ENCODE results near the gene GUCY1A2.

The GUCY1A2 gene

GRCh38 chr11:106695506-106695905 lies 322.8 kb downstream of the GUCY1A2 start:
- no peak for DNase-seq (ENCODE audit: low read depth)
- H3K4me3 ChIP-seq (ENCODE audit: low read depth, low read length) = no peak overlapping the region
- TF ChIP-seq, protein P1, sequence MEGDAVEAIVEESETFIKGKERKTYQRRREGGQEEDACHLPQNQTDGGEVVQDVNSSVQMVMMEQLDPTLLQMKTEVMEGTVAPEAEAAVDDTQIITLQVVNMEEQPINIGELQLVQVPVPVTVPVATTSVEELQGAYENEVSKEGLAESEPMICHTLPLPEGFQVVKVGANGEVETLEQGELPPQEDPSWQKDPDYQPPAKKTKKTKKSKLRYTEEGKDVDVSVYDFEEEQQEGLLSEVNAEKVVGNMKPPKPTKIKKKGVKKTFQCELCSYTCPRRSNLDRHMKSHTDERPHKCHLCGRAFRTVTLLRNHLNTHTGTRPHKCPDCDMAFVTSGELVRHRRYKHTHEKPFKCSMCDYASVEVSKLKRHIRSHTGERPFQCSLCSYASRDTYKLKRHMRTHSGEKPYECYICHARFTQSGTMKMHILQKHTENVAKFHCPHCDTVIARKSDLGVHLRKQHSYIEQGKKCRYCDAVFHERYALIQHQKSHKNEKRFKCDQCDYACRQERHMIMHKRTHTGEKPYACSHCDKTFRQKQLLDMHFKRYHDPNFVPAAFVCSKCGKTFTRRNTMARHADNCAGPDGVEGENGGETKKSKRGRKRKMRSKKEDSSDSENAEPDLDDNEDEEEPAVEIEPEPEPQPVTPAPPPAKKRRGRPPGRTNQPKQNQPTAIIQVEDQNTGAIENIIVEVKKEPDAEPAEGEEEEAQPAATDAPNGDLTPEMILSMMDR (IDR thresholded peaks at IDR 0.05; ENCODE audit: control insufficient read depth, extremely low read depth, insufficient read depth) = no peak

DNA sequence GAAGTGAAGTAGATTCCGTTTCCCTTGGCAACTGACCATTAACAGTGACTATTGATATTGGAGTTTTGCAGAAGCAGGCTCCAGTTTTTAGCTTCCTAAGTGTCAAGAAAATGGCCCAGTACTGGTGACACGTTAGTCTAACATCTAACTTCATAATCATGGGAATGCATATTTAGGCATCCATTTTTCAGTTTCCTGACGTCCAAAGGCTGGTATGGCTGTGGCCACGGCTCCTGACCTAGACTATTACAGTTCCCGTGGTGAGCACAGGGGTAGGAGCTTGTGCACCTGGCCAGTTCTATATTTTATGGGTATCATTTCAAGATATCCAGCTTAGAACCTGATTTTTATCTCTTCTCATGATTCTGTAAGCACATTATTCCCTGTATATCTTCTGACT lies 323.8 kb downstream of the GUCY1A2 start:
- H3K4me3 ChIP-seq (ENCODE audit: low read depth, low read length) = no peak overlapping the region
- no peak for DNase-seq (ENCODE audit: low read depth)
- TF ChIP-seq, protein P1 (IDR thresholded peaks at IDR 0.05; ENCODE audit: control insufficient read depth, extremely low read depth, insufficient read depth) = no peak

DNA sequence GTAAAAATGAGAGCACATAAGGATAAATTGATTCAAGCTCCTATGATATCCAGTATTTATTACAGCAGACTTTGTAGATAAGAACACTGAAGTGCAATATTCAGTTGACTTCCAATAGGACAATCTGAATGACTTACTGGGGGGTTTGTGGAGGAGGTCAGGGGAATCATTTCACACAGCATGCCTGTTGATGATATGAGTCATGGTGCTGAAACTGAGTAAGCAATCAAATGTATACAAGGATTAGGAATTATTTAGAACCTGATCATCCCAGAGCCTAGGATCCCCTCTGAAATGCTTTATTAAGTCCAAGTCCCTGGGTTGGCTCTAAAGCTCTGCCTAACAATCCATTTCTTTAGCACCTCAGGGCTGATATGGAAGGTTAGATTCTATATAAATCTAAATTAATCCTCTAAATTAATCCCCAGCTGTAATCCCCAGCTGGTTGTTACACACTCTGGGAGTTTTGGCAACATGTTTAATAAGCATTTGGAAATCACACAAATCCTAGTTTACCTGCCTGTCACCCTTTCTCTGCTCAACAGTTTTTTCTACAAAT lies 326.4 kb downstream of the GUCY1A2 start:
- DNase-seq (ENCODE audit: low read depth) = no peak
- no peak overlapping the region for H3K4me3 ChIP-seq (ENCODE audit: low read depth, low read length)
- TF ChIP-seq, protein P1 (IDR thresholded peaks at IDR 0.05; ENCODE audit: control insufficient read depth, extremely low read depth, insufficient read depth) = no peak

GRCh38 chr11:106690923-106691322 lies 327.4 kb downstream of the GUCY1A2 start:
- H3K4me3 ChIP-seq (ENCODE audit: low read depth, low read length) = no peak overlapping the region
- no peak for DNase-seq (ENCODE audit: low read depth)
- TF ChIP-seq, protein P1 (IDR thresholded peaks at IDR 0.05; ENCODE audit: control insufficient read depth, extremely low read depth, insufficient read depth) = no peak

DNA sequence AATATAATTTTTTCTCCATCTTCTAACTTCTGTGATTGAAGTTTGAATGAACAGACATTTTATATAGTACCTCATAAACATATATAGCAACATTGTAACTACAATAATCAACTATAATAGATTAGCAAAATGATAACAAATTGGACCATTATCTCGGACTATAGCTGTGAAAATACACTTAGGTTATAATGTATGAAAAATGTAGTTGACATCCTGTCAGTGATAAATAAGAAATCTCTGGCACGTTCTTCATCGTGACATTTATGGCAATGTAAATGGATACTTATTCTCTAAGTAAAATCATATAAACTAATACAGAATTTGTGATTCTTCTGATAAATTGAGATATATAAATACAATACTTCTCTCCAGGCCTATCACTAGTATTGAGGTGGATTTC lies 333.3 kb downstream of the GUCY1A2 start:
- no peak for DNase-seq (ENCODE audit: low read depth)
- no peak overlapping the region for H3K4me3 ChIP-seq (ENCODE audit: low read depth, low read length)
- TF ChIP-seq, protein P1 (IDR thresholded peaks at IDR 0.05; ENCODE audit: control insufficient read depth, extremely low read depth, insufficient read depth) = no peak

- no peak overlapping the region for H3K4me3 ChIP-seq (ENCODE audit: low read depth, low read length)
- TF ChIP-seq, protein P1 (IDR thresholded peaks at IDR 0.05; ENCODE audit: control insufficient read depth, extremely low read depth, insufficient read depth) = no peak
- DNase-seq (ENCODE audit: low read depth) = no peak
Measured at GRCh38 chr11:106683435-106683834, 334.8 kb downstream of the GUCY1A2 start.

DNA sequence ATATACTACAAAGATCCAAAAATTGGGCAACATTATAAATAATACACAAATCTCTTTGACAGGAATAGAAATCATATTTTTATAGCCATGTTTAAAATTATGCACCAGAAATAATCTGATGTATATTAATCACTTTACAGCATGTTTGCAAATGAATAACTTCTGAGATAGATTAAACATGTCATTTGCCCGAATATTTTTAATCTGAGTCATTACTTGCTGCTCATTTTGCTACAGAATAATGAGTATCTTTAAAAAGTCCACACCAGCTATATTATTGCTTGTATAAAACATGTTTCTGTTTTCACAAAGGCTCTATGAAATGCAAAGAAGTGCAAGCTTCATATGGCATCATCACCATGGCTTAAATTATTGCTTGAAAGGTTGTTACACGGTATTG lies 336.8 kb downstream of the GUCY1A2 start:
- H3K4me3 ChIP-seq (ENCODE audit: low read depth, low read length) = no peak overlapping the region
- TF ChIP-seq, protein P1 (IDR thresholded peaks at IDR 0.05; ENCODE audit: control insufficient read depth, extremely low read depth, insufficient read depth) = no peak
- DNase-seq (ENCODE audit: low read depth) = no peak

Measured in LNCaP clone FGC (cell line).